Measurements from ENCODE around the gene MBD3L4. TPM values are rescaled to one million over a fixed set of nuclear protein-coding genes. Genes with fewer than 3 reads are reported as not detected.

The MBD3L4 gene
- not detected in 2 replicates for total RNA-seq

DNA sequence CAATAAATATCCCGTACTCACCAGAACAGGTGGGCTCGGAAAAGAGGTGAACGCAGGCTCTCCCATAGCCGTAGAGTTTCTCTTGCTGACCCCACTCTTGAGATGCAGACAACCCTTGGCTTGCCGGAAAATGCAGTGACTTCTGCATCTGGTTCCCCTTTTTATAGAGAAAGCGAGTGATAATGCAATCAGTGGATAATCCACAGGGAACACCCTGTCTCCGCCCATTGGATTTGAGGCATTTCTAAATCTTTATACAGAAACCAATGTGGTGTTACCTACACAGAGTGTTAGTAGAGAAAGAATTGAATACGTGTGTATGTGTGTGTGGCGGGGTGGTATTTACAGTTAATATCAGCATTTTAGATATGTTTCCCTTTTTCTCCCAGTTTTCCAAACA, at the start of gene MBD3L4:
Gene MBD3L4, minus strand, starts transcription at position 101 of the 400 bp plus-strand sequence. Its CDS starts 35 bp downstream, at position 66.

DNA sequence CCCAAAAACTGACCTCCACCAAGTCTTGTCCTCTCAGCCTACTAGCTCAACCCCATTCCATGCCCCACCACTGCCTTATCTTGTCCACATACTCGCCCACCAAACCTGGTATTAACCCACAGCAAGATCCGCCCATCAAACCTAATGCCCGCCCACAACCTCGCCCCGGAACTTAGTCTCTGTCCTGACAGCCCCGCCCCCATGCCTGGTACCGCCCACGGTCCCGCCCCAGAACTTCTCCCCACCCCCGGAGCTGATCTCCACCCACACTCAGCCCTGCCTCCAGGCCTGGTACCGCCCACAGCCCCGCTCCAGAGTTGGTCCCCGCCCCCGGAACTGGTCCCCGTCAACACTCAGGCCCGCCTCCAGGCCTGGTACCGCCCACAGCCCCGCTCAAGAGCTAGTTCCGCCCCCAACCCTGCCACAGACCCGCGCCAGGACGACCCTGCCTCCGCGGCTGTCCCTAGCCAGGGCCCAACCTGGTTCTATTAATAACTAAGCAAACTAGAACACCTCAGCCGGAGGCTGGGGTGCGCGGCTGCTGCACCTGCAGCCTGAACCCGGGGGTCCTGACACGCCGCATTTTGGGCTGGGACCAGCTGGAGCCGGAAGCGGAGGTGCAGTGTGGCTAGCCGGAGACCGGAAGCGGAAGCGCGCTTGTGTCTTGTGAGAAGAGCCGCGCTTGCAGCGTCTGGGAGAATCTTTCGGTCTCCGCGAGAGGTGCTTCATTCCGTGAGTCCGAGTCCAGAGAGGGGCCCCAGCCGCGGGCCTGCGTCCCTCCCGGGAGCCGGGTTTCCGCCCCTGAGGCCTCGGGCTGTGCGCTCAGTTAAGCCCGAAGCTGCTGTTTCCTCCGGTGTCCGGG, 29.3 kb upstream of the MBD3L4 start, which contains the start of gene ZNF557:
Gene ZNF557, plus strand, starts transcription at position 662 of the 862 bp plus-strand sequence. CDS start 5,372 bp downstream, outside the sequence.

DNA sequence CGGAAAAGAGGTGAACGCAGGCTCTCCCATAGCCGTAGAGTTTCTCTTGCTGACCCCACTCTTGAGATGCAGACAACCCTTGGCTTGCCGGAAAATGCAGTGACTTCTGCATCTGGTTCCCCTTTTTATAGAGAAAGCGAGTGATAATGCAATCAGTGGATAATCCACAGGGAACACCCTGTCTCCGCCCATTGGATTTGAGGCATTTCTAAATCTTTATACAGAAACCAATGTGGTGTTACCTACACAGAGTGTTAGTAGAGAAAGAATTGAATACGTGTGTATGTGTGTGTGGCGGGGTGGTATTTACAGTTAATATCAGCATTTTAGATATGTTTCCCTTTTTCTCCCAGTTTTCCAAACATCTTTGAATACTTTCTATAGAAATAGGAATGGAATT, 18.6 kb upstream of the MBD3L4 start, which contains the start of gene MBD3L3:
Gene MBD3L3, minus strand, starts transcription at position 101 of the 400 bp plus-strand sequence. Its CDS starts 71 bp downstream, at position 30.

DNA sequence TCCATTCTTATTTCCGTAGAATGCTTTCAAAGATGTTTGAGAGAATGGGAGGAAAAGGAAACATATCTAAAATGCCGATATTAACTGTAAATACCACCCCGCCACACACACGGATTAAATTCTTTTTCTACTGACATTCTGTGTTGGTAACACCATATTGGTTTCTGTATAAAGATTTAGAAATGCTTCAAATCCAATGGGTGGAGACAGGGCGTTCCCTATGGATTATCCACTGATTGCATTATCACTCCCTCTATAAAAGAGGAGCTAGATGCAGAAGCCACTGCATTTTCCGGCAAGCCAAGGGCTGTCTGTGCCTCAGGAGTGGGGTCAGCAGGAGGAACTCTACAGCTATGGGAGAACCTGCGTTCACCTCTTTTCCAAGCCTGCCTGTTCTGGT, 9.0 kb upstream of the MBD3L4 start, which contains the start of gene MBD3L2:
Gene MBD3L2, plus strand, starts transcription at position 301 of the 400 bp plus-strand sequence. Its CDS starts 53 bp downstream, at position 354.

GRCh38 chr19:7030278-7030677, 9.7 kb downstream of the MBD3L4 start, which contains the start of gene MBD3L5:
TSS of gene MBD3L5 (plus strand) at chr19:7030578. CDS start at chr19:7030612, 34 bp downstream.

DNA sequence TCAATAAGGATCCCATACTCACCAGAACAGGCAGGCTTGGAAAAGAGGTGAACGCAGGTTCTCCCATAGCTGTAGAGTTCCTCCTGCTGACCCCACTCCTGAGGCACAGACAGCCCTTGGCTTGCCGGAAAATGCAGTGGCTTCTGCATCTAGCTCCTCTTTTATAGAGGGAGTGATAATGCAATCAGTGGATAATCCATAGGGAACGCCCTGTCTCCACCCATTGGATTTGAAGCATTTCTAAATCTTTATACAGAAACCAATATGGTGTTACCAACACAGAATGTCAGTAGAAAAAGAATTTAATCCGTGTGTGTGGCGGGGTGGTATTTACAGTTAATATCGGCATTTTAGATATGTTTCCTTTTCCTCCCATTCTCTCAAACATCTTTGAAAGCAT, 18.6 kb downstream of the MBD3L4 start, which contains the start of gene MBD3L2B:
Gene MBD3L2B, minus strand, starts transcription at position 101 of the 400 bp plus-strand sequence. Its CDS starts 34 bp downstream, at position 67.

Other genes starting within 250 kb of the MBD3L4 start
- not detected in 2 replicates for gene ADGRE1, start 152.6 kb downstream of the MBD3L4 start, total RNA-seq
- gene MBD3L2B, start 18.7 kb downstream of the MBD3L4 start, total RNA-seq = not detected in 2 replicates
- gene MBD3L5, start 9.6 kb downstream of the MBD3L4 start, total RNA-seq = not detected in 2 replicates
- not detected in 2 replicates for gene MBD3L2, start 9.1 kb upstream of the MBD3L4 start, total RNA-seq
- not detected in 2 replicates for gene MBD3L3, start 18.5 kb upstream of the MBD3L4 start, total RNA-seq
- 9.6 and 16.6 TPM in 2 replicates for gene ZNF557, start 29.5 kb upstream of the MBD3L4 start, total RNA-seq

Data from subcutaneous preadipocyte (primary cell).